Subcutaneous adipose tissue (tissue), 4 donors: ENCODE results near the gene CECR2. TPM values are rescaled to one million over a fixed set of nuclear protein-coding genes. Genes with fewer than 3 reads are reported as not detected.

Source experiments
- CTCF ChIP-seq: fragments of 450-650 bp; IDR thresholded peaks from one replicate; pipeline ENCODE4 v1.5.1; 2016; ENCODE audit warnings: low read depth, mild to moderate bottlenecking, control low read depth, antibody characterized with exemption, moderate library complexity
- total RNA-seq, 4 donors: library from RNA; depleted of rRNA; stranded (reverse); fragments of >200 nt; gene quantifications; one replicate each; pipeline ENCODE4 v1.1.0, GENCODE V29; 2016

The CECR2 gene
- total RNA-seq, 4 donors from 2014 or later: 0.16 to 1.7 (median 0.44) TPM; not detected in 1

- TF ChIP-seq CTCF: no peak
These were observed 4.6 kb downstream of the CECR2 start for GRCh38 chr22:17373855-17374254.

- no peak for TF ChIP-seq CTCF
These were observed 6.8 kb downstream of the CECR2 start for GRCh38 chr22:17375914-17376614.

- no peak for TF ChIP-seq CTCF
These were observed 7.7 kb downstream of the CECR2 start for GRCh38 chr22:17376950-17377349.

GRCh38 chr22:17379944-17380343 is 10.7 kb downstream of the CECR2 start:
- TF ChIP-seq CTCF: no peak

- TF ChIP-seq CTCF: no peak
These were observed 11.3 kb downstream of the CECR2 start for GRCh38 chr22:17380359-17381087.

GRCh38 chr22:17381192-17381913 is 12.1 kb downstream of the CECR2 start:
- TF ChIP-seq CTCF: no peak
